GM21515 (cell line): ENCODE data around the gene FRMD4A.
"Not testable (repeated sequence)": the region's sequence is repeated elsewhere in the genome, so short reads cannot be mapped to it uniquely, and the experiment has no call there.

ENCODE experiments used
- ATAC-seq: cut with Tn5 transposase; IDR thresholded peaks from one replicate; pipeline ENCODE4 v1.9.1; 2021; ENCODE audit not compliant: unreplicated experiment

The FRMD4A gene

GRCh38 chr10:13801156-13801906 is 529.4 kb downstream of the FRMD4A start:
- ATAC-seq = no peak

DNA sequence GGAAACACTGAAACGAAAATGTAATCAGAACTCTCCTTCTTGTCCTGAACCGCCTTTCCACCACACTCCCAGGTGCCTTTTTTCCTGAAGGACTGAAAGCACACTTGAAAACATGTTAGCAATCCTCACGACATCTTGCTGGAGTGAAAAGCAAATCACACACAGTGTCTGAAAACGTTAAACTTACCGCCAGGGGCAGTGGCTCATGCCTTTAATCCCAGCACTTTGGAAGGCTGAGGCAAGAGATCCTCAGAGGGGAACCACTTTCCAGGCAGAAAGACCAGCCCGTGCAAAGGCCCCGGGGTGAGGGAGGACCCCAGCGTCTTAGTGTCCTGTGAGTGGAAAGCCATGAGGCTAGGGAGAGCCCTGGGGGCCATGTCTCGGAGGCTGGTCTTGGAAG is 533.6 kb downstream of the FRMD4A start:
- ATAC-seq = no peak

GRCh38 chr10:13795653-13796555 is 534.8 kb downstream of the FRMD4A start:
- ATAC-seq = no peak

GRCh38 chr10:13794992-13795612 is 535.6 kb downstream of the FRMD4A start:
- ATAC-seq = no peak

GRCh38 chr10:13792006-13792405 is 538.7 kb downstream of the FRMD4A start:
- no peak for ATAC-seq

GRCh38 chr10:13791483-13791882 is 539.2 kb downstream of the FRMD4A start:
- no peak for ATAC-seq

DNA sequence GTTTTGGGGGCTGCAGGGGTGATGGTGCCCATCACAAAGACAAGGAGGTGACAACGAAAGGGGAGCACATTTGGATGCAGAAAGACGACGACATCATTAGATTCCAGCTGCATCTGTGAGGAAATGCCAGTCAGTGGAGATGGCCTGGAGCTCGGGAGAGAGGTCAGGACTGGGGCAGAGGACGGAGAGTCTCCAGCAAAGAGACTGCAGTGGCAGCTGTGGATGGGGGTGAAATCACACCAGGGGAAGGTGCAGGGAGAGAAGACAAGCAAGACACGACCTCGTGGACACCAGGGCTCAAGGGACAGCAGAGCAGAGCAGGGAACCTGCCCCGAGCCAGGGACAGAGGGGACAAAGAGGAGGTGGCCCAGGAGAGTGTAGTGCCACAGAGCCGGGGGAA is 540.5 kb downstream of the FRMD4A start:
- no peak for ATAC-seq

DNA sequence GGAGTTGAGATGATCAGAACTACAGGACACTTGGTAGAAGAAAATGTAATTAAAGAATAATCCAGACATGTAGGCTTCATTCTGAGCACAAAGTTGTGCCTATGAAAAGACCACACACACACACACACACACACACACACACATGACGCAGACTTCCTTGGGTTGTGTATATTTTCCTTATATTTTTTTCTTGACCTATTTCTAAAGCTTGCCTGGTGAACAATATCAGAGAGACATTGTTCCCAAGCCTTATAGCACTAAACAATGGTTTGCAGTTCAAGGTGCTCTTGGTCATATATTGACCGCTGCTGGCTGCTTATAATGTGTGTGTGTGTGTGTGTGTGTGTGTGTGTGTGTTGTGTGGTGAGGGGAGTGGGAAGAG is 541.3 kb downstream of the FRMD4A start:
- ATAC-seq = no peak

- no peak for ATAC-seq
Measured at GRCh38 chr10:13788711-13789447, 541.8 kb downstream of the FRMD4A start.

GRCh38 chr10:13788320-13788600 is 542.5 kb downstream of the FRMD4A start:
- no peak for ATAC-seq

- ATAC-seq = peak; percentile 64
Measured at GRCh38 chr10:13787015-13787421, 543.7 kb downstream of the FRMD4A start.

- no peak for ATAC-seq
Measured at GRCh38 chr10:13784067-13784466, 546.7 kb downstream of the FRMD4A start.

DNA sequence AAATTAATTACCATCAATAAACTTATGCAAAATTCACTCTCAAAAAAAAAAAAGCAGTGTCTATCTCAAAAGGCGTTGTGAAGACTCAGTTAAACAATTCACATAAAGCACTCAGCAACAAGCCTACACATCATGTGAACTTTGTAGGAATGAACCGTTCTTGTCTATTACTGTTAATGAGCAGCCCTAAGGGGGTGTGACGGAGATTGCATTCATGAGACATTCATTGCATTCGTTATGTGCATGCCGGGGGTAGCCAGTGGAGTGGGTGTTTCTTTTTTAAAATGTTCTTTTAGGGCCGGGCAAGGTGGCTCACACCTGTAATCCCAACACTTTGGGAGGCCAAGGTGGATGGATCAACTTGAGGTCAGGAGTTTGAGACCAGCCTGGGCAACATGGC is 551.0 kb downstream of the FRMD4A start:
- ATAC-seq = no peak

GRCh38 chr10:13778693-13778960 is 552.1 kb downstream of the FRMD4A start:
- ATAC-seq = not testable (repeated sequence)

- peak; percentile 48 for ATAC-seq
Measured at GRCh38 chr10:13776861-13777311, 553.8 kb downstream of the FRMD4A start.

DNA sequence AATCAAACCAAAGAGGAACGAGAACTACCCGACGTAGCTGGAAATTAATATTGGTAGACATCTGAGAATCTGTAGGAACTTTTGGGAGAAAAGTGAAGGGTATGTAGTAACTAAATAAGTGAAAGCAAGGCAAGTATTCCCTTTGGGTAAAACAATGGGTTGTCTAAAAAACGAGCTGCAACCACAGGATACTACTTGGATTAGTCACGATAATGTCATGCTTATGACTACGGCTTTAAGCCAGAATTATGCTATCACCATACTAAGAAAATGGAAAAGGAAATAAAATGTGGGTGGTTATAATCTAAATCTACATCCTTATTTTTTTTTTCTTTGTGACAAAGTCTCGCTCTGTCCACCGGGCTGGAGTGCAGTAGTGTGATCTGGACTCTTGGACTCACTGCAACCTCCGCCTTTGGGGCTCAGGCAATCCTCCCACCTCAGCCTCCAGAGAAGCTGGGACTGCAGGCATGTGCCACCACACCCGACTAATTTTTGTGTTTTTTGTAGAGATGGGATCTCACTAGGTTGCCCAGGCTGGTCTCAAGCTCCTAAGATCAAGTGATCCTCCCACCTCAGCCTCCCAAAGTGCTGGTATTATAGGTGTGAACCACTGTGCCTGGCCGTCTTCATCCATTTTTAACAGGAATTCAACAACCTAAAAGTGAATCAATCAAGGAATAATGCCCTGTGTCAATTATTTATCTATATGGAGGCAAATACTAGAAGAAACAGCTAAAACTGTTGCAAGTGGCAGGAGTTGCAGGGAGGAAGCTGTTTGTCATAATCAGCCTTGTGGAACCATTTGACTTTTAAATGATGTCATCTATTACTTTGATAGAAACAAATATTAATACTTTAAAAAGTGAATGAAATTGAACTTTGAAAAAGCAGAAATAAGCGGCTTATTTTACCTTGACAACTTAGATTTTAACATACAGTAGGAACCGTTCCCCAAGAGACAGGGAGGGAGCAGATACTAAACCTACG is 554.6 kb downstream of the FRMD4A start:
- ATAC-seq = no peak

DNA sequence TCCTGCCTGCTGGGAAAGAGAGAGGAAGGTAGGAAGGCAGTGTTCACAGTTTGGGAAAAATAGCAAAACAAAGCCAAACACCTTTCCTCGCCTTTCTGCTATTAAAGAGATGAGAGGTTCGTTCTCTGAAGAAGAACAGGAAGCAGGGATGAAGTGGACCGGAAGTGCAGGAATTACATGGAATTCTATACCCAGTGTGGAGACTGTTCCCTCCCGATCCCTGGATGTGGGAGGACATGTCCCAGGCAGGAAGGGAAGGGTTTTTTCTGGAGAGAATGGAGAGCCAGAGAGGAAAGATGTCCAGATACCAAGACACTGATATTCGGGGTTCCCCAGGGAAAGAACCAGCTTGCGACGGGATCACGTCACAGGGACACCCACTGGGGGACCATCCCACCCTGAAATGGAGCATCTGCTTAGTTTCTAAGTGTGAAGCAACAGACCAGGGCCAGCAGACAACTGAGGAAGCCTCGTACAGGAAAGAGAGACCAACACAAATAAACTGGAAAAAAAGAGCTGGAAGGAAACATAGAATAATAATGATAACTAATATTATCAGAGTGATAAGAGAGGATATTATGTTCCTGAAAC is 556.3 kb downstream of the FRMD4A start:
- no peak for ATAC-seq

DNA sequence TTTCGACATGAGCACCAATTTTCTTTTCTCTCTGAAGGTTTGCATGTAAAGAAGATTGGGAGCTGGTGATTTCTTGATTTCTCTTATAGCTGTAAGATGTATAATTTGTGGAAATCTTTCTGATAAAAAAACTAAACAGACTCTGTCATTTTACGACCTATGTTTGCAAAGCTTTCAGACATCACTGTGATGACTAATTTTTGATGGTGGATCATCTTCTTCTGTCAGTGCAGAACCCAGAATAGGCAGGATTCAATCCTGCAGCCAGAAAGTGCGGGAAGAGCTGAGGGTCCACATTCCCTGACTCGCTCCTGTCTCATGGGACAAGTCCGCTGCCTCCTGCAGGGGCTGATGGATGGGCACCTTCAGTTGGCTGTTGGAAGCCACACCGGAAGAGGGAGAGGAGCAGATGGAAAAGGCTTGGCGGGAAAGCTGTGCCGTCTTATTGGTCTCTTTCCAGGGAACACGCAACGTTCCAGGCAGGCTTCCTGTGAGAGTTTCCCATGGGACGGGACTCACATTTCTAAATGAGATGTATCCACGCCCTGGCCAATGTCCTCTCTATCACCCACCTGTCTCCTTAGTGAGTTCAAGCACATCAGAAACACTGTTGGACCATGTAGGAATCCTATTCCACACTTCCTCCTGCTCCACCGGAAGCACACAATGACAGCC is 557.1 kb downstream of the FRMD4A start:
- ATAC-seq = no peak

DNA sequence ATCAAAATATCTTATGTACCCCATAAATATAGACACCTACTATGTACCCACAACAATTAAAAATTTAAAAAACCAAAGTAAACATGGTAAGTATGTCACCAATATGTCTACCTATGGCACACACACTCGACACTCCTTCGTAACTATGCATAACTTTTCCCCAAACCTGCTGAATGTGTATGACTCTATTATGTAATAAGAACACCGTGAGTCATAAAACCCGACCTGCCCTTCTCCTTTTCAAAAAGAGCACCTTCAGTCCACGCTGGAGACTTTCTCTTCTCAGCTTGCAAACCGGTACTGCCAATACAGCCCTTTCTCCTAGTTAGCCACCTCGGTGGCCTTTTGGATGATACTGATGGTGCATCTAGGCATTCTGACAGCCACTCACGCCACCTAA is 557.7 kb downstream of the FRMD4A start:
- no peak for ATAC-seq
